ENCODE data around the gene UTF1.

DNA sequence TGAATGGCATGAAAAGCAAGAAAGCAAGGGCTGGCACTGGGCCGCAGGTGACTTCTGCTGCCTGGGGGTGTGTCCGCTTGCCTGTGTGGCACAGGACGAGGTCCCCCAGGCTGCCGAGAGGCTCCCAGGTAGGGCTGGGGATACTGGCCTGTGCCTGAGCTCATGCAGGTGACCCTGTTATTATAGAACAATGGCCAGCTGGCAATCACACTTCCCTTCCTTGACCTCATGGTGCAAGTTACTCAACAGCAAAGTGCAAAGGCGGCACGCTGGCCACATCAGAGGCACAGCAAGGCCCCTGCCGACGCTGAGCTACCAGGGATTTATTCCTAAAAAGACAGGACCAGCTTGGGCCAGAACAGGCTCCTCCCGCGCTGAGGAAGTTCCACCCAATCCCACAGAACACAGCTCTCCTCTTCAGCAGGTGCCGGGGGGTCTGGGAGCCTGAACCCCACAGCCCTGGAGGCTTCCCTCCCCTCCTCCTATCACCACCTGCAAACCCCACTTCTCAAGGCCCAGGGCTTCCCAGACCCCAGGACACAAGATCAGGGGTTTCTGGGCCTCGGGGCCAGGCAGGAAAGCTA lies 48.1 kb downstream of the UTF1 start:
- TF ChIP-seq, protein P1, sequence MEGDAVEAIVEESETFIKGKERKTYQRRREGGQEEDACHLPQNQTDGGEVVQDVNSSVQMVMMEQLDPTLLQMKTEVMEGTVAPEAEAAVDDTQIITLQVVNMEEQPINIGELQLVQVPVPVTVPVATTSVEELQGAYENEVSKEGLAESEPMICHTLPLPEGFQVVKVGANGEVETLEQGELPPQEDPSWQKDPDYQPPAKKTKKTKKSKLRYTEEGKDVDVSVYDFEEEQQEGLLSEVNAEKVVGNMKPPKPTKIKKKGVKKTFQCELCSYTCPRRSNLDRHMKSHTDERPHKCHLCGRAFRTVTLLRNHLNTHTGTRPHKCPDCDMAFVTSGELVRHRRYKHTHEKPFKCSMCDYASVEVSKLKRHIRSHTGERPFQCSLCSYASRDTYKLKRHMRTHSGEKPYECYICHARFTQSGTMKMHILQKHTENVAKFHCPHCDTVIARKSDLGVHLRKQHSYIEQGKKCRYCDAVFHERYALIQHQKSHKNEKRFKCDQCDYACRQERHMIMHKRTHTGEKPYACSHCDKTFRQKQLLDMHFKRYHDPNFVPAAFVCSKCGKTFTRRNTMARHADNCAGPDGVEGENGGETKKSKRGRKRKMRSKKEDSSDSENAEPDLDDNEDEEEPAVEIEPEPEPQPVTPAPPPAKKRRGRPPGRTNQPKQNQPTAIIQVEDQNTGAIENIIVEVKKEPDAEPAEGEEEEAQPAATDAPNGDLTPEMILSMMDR (IDR thresholded peaks at IDR 0.05) = no peak
- TF ChIP-seq POLR2A (IDR thresholded peaks at IDR 0.05) = no peak
